Measurements from ENCODE around the gene ARHGAP22. TPM values are rescaled to one million over a fixed set of nuclear protein-coding genes. Genes with fewer than 3 reads are reported as not detected.
A peak's percentile ranks its signal among the peaks of the same experiment; 100 is the strongest.

The ARHGAP22 gene
- polyA plus RNA-seq, 1 of the 3 experiments (the other 2 are of a cell fraction): 12.4 TPM

DNA sequence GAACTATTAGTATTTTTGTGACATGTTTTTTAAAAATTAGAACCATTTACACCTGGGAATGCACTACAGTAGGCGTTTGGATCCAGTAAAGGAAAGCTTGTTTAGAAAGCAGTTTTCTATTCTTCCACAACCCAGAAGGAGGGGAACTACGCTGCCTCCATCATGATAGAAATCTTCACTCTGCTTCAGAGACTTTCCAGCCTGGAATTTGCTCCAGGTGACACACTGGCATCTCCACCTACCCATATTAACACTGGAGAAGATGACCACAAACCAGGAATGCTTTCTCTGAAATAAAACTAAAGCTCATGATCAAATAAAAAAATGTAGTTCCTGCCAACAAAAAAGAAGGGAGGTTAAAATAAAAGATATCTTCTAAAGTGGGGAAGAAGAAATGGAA is 66.3 kb downstream of the ARHGAP22 start:
- H3K36me3 ChIP-seq (replicated peaks in 1 of 2; ENCODE audit: control insufficient read depth in 1 of 2, insufficient read depth in 2 of 2, low read length in 1 of 2): peaks cover 0 to 21% of the 10 kb centered on the region in 2 experiments
- H3K9me2 ChIP-seq: no peaks in the 10 kb centered on the region
- H3K9me3 ChIP-seq: no peaks in the 10 kb centered on the region
- peaks cover 10% of the 10 kb centered on the region for H3F3A ChIP-seq (replicated peaks; ENCODE audit: insufficient read depth)
- no peak for DNase-seq
- TF ChIP-seq TCF12 (IDR thresholded peaks at IDR 0.05): no peak
- TF ChIP-seq, protein P1, sequence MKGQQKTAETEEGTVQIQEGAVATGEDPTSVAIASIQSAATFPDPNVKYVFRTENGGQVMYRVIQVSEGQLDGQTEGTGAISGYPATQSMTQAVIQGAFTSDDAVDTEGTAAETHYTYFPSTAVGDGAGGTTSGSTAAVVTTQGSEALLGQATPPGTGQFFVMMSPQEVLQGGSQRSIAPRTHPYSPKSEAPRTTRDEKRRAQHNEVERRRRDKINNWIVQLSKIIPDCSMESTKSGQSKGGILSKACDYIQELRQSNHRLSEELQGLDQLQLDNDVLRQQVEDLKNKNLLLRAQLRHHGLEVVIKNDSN (IDR thresholded peaks at IDR 0.05; ENCODE audit: borderline replicate concordance, low read depth): no peak
- ChIA-PET POLR2A (no interaction called here), CTCF (interaction anchor here (0.9 to 11.7 kb wide), 5 partner anchors 13 to 175 kb away, joined by 4 to 120 read pairs (median 9); no protein-coding TSS in a partner anchor)
- H3K4me2 ChIP-seq: no peak overlapping the region
- no peaks in the 10 kb centered on the region for H4K20me1 ChIP-seq (ENCODE audit: insufficient read depth)
- H3K9ac ChIP-seq: no peak overlapping the region
- 84% methylated on average over 2 of the region's 2 CpGs for WGBS (ENCODE audit: low lambda C conversion rate)
- H3K27me3 ChIP-seq (ENCODE audit: insufficient read depth): no peaks in the 10 kb centered on the region
- H3K4me1 ChIP-seq (ENCODE audit: control insufficient read depth in 1 of 2, insufficient read depth in 2 of 2, low read depth in 1 of 2, low read length in 1 of 2): peaks cover 0 to 32% of the 10 kb centered on the region in 2 experiments; a peak in 2 of 4 replicates
- peak overlapping the region in 1 of 2 experiments; percentile 7; a peak in 1 of 4 replicates for H3K27ac ChIP-seq (ENCODE audit: low read depth in 2 of 2, low read length in 1 of 2)
- no peak overlapping the region for H3K4me3 ChIP-seq (ENCODE audit: low read depth in 2 of 2, low read length in 1 of 2)
- H3K79me2 ChIP-seq (ENCODE audit: insufficient read depth): peaks cover 19% of the 10 kb centered on the region
- no peak overlapping the region for H2AFZ ChIP-seq (ENCODE audit: low read depth)

DNA sequence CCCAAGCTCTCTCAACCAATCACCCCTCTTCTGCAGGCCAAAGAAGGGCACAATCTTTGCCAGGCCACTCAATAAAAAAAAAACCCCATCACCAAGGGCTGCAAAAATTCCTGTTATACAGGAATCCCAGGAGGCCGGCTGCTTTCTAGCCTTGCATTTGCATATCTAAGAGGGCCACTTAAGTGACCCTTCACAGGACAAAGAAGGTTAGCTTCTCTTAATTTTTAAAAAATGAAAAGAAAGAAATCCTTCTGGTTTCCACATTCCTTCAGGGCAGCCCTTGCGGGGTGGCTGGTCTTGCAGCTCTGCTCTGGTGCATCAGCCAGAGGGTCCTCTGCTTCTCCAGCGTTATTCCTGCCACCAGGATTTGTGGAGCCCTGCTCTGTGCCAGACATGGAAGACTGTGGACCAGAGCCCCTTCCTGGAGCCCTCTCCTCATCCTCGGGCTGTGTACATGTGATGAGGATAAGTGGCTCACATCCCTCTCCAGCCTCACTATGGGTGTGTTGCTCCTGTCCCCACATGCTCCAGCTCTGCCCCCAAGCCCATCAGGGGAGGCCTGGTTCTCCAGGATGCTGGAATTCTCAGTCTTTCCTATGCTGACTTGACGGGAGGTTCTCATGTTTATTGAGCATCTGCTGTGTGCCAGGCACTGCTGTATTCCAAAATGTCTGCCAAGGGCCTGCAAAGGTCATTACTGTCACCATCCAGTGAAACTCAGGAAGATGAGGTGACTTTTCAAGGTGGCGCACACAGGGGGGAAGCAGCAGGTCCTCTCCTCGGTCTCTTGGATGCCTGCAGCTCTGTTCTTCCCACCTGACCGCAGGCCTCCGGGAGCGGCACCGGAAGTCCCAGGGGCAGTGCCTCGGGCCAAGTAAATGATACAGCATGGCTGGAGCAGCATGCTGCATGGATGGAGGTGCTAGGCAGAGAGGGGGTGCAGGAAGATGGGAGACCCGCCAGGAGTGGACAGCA is 67.7 kb downstream of the ARHGAP22 start:
- Histone ChIP-seq H3K27ac (ENCODE audit: low read depth in 2 of 2, low read length in 1 of 2) (no peak overlapping the region), H3K9me3 (no peaks in the 10 kb centered on the region), H3K9me2 (no peaks in the 10 kb centered on the region), H3K4me1 (ENCODE audit: control insufficient read depth in 1 of 2, insufficient read depth in 2 of 2, low read depth in 1 of 2, low read length in 1 of 2) (peaks cover 0 to 19% of the 10 kb centered on the region in 2 experiments; a peak in 2 of 4 replicates), H3K4me2 (no peak overlapping the region), H3F3A (replicated peaks; ENCODE audit: insufficient read depth) (peaks cover 11% of the 10 kb centered on the region), H3K9ac (no peak overlapping the region), H3K27me3 (ENCODE audit: insufficient read depth) (no peaks in the 10 kb centered on the region), H3K79me2 (ENCODE audit: insufficient read depth) (peaks cover 25% of the 10 kb centered on the region), H3K36me3 (replicated peaks in 1 of 2; ENCODE audit: control insufficient read depth in 1 of 2, insufficient read depth in 2 of 2, low read length in 1 of 2) (peaks cover 0 to 26% of the 10 kb centered on the region in 2 experiments), H3K4me3 (ENCODE audit: low read depth in 2 of 2, low read length in 1 of 2) (no peak overlapping the region), H4K20me1 (ENCODE audit: insufficient read depth) (no peaks in the 10 kb centered on the region), H2AFZ (ENCODE audit: low read depth) (no peak overlapping the region)
- ChIA-PET POLR2A (no interaction called here), CTCF (interaction anchor here (0.6 to 11.7 kb wide), 5 partner anchors 8 to 120 kb away, joined by 3 to 120 read pairs (median 4); no protein-coding TSS in a partner anchor)
- WGBS (ENCODE audit: low lambda C conversion rate): 95% methylated on average over 12 of the region's 13 CpGs
- TF ChIP-seq TCF12 (IDR thresholded peaks at IDR 0.05): no peak
- no peak for TF ChIP-seq RCOR1 (IDR thresholded peaks at IDR 0.05; ENCODE audit: low read length)
- no peak for TF ChIP-seq EZH2phosphoT487 (IDR thresholded peaks at IDR 0.05; ENCODE audit: borderline replicate concordance, low read depth)
- TF ChIP-seq ELF1 (IDR thresholded peaks at IDR 0.05): no peak
- no peak for TF ChIP-seq FOXM1 (IDR thresholded peaks at IDR 0.05; ENCODE audit: low read depth)
- TF ChIP-seq TEAD4 (IDR thresholded peaks at IDR 0.05; ENCODE audit: borderline replicate concordance, insufficient read depth): no peak
- no peak for TF ChIP-seq SMC3 (IDR thresholded peaks at IDR 0.05; ENCODE audit: low read depth, low read length)
- no peak for TF ChIP-seq FOSL2 (IDR thresholded peaks at IDR 0.05; ENCODE audit: borderline replicate concordance, low read depth)
- no peak for TF ChIP-seq RXRA (IDR thresholded peaks at IDR 0.05; ENCODE audit: borderline replicate concordance, low read depth)
- TF ChIP-seq, protein P2, sequence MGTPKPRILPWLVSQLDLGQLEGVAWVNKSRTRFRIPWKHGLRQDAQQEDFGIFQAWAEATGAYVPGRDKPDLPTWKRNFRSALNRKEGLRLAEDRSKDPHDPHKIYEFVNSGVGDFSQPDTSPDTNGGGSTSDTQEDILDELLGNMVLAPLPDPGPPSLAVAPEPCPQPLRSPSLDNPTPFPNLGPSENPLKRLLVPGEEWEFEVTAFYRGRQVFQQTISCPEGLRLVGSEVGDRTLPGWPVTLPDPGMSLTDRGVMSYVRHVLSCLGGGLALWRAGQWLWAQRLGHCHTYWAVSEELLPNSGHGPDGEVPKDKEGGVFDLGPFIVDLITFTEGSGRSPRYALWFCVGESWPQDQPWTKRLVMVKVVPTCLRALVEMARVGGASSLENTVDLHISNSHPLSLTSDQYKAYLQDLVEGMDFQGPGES (IDR thresholded peaks at IDR 0.05; ENCODE audit: low read depth, low read length): no peak
- TF ChIP-seq, protein P3, sequence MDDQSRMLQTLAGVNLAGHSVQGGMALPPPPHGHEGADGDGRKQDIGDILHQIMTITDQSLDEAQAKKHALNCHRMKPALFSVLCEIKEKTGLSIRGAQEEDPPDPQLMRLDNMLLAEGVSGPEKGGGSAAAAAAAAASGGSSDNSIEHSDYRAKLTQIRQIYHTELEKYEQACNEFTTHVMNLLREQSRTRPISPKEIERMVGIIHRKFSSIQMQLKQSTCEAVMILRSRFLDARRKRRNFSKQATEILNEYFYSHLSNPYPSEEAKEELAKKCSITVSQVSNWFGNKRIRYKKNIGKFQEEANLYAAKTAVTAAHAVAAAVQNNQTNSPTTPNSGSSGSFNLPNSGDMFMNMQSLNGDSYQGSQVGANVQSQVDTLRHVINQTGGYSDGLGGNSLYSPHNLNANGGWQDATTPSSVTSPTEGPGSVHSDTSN (IDR thresholded peaks at IDR 0.05): no peak
- TF ChIP-seq NRF1 (IDR thresholded peaks at IDR 0.05; ENCODE audit: low read depth, low read length): no peak
- TF ChIP-seq RAD21 (IDR thresholded peaks at IDR 0.05; ENCODE audit: low read length): no peak
- TF ChIP-seq, protein P1 (IDR thresholded peaks at IDR 0.05; ENCODE audit: borderline replicate concordance, low read depth): no peak
- no peak for TF ChIP-seq RFX5 (IDR thresholded peaks at IDR 0.05; ENCODE audit: low read length)
- no peak for TF ChIP-seq JUND (IDR thresholded peaks at IDR 0.05)
- TF ChIP-seq, protein P4, sequence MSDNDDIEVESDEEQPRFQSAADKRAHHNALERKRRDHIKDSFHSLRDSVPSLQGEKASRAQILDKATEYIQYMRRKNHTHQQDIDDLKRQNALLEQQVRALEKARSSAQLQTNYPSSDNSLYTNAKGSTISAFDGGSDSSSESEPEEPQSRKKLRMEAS (IDR thresholded peaks at IDR 0.05; ENCODE audit: low read depth): no peak
- TF ChIP-seq TAF1 (IDR thresholded peaks at IDR 0.05; ENCODE audit: borderline replicate concordance, low read depth, low read length): no peak
- no peak for TF ChIP-seq YY1 (IDR thresholded peaks at IDR 0.05; ENCODE audit: low read depth)
- TF ChIP-seq GABPA (IDR thresholded peaks at IDR 0.05; ENCODE audit: low read depth): no peak
- DNase-seq: no peak
